Stimulated activated CD4-positive, alpha-beta T cell treated with anti-CD3 and anti-CD28 coated beads, Interleukin-1b, Interleukin-23, amount 100 ng/mL, for 48 hours (primary cell): ENCODE data around the gene FLT3.

Experiments
- DNase-seq: peaks from one replicate; pipeline ENCODE4 v3.0.0-alpha.2; 2020

FLT3 gene

GRCh38 chr13:27956576-27957300 is 143.6 kb downstream of the FLT3 start:
- no peak for DNase-seq

- DNase-seq = no peak
Observed at GRCh38 chr13:27955014-27955591, 145.3 kb downstream of the FLT3 start.

DNA sequence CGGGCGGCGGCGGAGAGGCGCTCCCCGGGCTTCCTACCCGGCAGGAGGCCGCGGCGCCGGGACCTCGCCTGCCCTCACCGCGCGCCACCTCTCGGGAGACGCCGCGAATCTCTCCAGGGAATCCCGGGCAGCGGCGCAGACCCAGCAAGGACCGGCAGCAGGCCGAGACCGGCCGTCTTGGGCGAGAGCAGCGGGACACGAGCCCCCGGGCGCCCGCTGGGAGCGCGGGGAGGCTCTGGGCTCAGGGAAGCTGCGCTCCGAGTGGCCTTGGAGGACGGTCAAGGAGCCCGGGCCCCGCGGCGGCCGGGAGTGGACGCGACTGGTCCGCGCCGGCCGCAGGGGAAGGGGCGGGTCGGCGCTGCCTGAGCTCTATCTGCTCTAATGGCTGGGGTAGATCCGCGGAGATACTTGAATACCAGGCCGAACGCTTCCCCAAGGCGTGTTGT is 145.9 kb downstream of the FLT3 start:
- no peak for DNase-seq

DNA sequence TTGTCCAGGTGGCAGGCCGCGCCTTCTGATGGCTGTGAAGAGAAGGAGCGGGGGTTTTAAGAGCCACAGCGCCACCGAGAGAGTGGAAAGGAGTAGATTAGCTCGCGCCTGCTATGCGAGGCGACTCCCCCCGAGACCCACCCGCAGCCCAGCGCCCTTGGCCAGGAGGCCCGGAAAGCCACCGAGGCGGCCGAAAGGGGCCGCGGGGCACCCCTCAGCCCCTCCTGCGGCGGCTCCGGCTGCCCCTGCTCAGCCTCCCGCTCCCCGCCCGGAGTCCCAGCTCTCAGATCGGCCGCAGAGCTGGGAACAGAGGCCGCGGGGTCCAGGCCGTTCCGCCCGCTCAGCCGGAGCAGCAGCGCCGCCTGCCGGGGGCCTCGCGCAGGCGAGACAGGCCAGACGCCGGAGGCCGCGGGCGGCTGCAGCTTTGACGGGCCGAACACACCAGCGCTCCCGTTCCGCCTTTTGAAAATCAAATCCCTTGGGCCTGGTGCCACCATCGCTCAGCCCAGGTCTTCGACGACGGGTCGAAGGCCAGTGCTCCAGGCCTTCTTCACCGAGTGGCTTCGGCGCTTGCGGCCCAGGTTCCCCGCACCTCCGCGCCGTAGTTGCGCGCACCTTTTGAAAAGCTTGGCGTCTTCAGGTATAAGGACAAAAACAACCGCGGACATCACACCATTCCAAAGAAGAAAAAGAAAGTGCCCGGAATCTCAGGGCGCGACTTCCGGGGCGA is 146.5 kb downstream of the FLT3 start:
- peak; percentile 63 for DNase-seq
